OCI-LY3 (cell line): ENCODE results near the gene C3orf85.

Experiments
- CTCF ChIP-seq: fragments of 200-600, 300-600 bp; sonication (generic); IDR thresholded peaks from 2 replicates; pipeline ENCODE4 v1.5.1; 2014; ENCODE audit warnings: antibody characterized with exemption, low read length, low read depth
- EZH2phosphoT487 ChIP-seq: fragments of 200-600 bp; shearing (Covaris generic); IDR thresholded peaks from 2 replicates; pipeline ENCODE4 v1.6.1; 2018; ENCODE audit warnings: antibody characterized with exemption, mixed run types, low read depth

- TF ChIP-seq CTCF (no peak), EZH2phosphoT487 (no peak)
Measured at GRCh38 chr3:109171479-109171878, 35.0 kb downstream of the C3orf85 start.
